Fibroblast of skin of abdomen (primary cell): ENCODE results near the gene SGSM2. TPM values are rescaled to one million over a fixed set of nuclear protein-coding genes. Genes with fewer than 3 reads are reported as not detected.
A peak's percentile ranks its signal among the peaks of the same experiment; 100 is the strongest.
"Not testable (repeated sequence)": the region's sequence is repeated elsewhere in the genome, so short reads cannot be mapped to it uniquely, and the experiment has no call there.

Experiments
- DNase-seq: peaks from one replicate; pipeline ENCODE4 v3.0.0-alpha.2; 2013
- polyA plus RNA-seq, 2 experiments: library from polyadenylated mRNA; unstranded; fragments of 120-200 nt; gene quantifications; one replicate each; pipeline ENCODE4 v1.2.1, GENCODE V29; 2013; ENCODE audit not compliant: insufficient read length in 2 of 2

The SGSM2 gene, protein sequence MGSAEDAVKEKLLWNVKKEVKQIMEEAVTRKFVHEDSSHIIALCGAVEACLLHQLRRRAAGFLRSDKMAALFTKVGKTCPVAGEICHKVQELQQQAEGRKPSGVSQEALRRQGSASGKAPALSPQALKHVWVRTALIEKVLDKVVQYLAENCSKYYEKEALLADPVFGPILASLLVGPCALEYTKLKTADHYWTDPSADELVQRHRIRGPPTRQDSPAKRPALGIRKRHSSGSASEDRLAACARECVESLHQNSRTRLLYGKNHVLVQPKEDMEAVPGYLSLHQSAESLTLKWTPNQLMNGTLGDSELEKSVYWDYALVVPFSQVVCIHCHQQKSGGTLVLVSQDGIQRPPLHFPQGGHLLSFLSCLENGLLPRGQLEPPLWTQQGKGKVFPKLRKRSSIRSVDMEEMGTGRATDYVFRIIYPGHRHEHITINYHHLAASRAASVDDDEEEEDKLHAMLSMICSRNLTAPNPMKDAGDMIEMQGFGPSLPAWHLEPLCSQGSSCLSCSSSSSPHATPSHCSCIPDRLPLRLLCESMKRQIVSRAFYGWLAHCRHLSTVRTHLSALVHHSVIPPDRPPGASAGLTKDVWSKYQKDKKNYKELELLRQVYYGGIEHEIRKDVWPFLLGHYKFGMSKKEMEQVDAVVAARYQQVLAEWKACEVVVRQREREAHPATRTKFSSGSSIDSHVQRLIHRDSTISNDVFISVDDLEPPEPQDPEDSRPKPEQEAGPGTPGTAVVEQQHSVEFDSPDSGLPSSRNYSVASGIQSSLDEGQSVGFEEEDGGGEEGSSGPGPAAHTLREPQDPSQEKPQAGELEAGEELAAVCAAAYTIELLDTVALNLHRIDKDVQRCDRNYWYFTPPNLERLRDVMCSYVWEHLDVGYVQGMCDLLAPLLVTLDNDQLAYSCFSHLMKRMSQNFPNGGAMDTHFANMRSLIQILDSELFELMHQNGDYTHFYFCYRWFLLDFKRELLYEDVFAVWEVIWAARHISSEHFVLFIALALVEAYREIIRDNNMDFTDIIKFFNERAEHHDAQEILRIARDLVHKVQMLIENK
- polyA plus RNA-seq (2013, experiment 1 of 2; ENCODE audit: insufficient read length): 41.8 TPM
- polyA plus RNA-seq (2013, experiment 2 of 2; ENCODE audit: insufficient read length): 41.6 TPM

- DNase-seq: peak; percentile 64
These were observed at the start of gene SGSM2 for GRCh38 chr17:2336852-2337543. SGSM2 (plus strand) TSS chr17:2337501; CDS start chr17:2337689, 188 bp downstream.

GRCh38 chr17:2289878-2290478, 47.3 kb upstream of the SGSM2 start:
- DNase-seq: no peak

DNA sequence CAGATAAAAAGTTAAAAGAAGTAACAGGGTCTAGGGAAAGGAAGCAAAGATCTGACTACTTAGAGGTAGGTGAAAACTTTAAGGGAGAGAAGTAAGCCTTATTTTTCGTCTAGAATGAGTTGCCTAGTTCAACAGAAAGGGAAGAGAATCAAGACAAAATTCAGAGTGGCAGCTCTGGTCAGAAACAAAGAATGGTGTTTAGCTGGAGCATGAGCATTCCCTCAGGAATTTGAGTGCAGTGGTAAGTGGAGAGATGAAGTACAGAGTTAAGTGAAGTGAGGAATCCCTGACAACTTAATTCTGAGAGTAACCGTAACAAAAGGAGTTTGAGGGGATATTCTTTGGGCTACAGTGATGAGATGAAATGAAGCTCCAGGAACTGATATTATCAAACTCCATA, 45.2 kb upstream of the SGSM2 start:
- peak; percentile 41 for DNase-seq

- no peak for DNase-seq
These were observed 41.7 kb upstream of the SGSM2 start for GRCh38 chr17:2295575-2295974.

- no peak for DNase-seq
These were observed 40.3 kb upstream of the SGSM2 start for GRCh38 chr17:2297023-2297422.

- no peak for DNase-seq
These were observed 38.2 kb upstream of the SGSM2 start for GRCh38 chr17:2299136-2299535.

- no peak for DNase-seq
These were observed 37.5 kb upstream of the SGSM2 start for GRCh38 chr17:2299756-2300155.

DNA sequence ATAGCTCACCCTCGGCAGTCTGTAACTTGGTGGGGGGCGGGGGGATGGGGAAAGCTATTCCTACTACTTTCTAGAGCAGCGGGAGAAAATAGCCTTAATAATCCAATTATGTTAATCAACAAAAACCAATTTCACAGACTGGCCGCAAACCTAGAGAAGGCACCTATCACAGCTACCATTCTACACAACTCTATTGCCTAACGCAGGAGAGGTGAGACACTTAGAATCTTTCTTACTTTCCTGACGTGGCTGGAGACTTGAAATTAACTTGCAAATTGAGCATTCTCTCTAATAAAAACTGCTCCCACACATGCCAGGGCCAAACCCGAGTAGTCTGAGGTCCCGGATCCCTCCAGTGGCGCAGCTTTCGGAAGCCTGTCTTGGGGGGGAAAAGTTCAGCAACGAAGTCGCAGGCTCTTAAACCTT, 34.5 kb upstream of the SGSM2 start:
- DNase-seq: no peak

GRCh38 chr17:2303204-2304188, 33.8 kb upstream of the SGSM2 start, which contains the start of the genes SMG6 and SRR:
SMG6 (minus strand) TSS chr17:2303785; CDS start chr17:2303720, 65 bp downstream.
SRR (plus strand) TSS chr17:2303950; CDS start chr17:2315561, 11,611 bp downstream.
- peak; percentile 90 for DNase-seq

DNA sequence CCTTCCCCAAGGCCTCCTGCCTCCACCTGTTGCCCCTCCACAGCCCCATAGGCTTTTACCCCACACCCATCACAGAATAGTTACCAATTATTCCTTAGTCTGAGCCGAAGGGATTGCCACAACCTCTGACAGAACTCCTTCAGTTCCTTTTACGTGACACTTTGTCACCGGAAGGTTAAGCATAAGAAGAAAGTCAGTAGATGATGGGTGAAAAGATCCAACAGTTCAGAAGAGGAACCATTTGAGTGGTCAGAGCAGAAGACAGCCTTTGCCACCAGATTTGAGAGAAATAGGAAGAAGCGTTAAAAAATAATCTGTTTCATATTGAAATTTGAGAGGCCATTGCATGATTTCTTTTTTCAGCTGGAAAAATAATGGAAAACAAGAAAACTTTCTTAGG, 32.4 kb upstream of the SGSM2 start:
- DNase-seq: no peak

DNA sequence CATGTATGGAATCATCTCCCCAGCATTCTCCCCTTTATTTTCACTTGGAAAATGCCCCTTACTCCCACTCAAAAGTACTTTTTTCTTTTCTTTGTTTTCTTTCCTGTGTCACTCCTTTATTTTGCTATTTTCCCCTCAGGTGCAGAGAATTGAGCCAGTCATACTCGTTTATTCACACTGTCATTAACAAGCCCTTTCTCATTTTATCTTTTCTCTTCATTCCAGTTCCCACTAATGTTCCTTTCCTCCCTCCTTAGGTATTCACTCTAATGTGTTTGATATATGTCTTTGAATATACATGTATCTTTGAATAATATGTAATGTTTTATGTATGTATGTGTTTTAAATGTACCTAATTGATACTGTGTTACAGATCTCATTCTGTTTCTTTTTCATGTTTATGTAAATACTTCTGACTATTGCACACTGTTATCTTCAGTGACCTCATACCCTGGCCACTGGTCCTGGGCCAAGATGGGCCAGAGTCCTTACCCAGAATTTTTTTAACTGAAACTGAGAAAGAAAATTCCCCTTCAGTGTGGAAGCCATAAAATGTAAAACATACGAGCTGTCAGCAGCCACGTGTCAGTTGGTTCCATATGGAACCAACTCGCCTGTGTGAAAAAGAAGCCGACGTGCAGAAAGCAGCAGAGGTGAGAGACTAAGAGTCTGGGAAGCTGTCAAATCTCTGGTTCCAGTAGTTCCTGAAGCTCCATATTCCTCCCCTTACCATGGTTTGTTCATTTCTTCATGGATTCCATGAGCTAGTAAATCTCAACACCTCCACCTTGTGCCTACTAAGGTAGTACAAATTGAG, 27.8 kb upstream of the SGSM2 start:
- DNase-seq: peak; percentile 41

GRCh38 chr17:2312736-2313135, 24.6 kb upstream of the SGSM2 start:
- DNase-seq: no peak

DNA sequence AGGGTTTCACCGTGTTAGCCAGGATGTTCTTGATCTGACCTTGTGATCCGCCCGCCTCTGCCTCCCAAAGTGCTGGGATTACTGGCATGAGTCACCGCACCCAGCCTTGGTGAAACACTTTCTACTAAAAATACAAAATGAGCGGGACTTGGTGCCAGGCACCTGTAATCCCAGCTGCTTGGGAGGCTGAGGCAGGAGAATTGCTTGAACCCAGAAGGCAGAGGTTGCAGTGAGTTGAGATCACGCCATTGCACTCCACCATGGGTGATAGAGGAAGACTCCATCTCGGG, 20.4 kb upstream of the SGSM2 start:
- not testable (repeated sequence) for DNase-seq

DNA sequence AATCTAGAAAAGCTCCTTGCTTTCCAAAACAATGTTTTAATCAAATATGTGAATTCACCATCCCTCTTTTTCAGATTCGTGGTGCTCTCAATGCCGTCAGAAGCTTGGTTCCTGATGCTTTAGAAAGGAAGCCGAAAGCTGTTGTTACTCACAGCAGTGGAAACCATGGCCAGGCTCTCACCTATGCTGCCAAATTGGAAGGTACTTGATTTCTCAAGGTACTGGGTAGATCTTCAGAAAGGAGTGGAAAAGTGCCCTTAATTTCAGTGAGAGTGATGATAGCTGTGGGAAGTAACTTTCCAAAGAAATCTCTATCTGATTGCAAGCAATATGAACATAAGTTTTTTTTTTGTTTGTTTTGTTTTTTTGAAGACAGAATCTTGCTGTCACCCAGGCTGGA, 19.5 kb upstream of the SGSM2 start:
- DNase-seq: no peak

GRCh38 chr17:2319051-2319450, 18.2 kb upstream of the SGSM2 start:
- no peak for DNase-seq

DNA sequence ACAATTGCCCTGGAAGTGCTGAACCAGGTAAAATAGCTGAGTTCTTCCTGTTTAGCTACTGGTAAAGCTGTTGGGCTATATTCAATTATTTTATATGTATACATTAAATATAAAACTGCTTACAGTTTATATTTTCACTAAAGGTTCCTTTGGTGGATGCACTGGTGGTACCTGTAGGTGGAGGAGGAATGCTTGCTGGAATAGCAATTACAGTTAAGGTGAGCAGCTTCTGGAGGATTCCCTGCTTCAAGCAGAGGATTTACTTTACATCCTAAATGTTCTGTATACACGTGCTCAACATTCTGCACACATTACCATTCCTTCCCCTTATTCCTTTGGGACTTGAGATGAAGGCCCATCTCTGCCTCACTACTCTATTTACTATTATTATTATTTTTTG, 15.9 kb upstream of the SGSM2 start:
- no peak for DNase-seq

DNA sequence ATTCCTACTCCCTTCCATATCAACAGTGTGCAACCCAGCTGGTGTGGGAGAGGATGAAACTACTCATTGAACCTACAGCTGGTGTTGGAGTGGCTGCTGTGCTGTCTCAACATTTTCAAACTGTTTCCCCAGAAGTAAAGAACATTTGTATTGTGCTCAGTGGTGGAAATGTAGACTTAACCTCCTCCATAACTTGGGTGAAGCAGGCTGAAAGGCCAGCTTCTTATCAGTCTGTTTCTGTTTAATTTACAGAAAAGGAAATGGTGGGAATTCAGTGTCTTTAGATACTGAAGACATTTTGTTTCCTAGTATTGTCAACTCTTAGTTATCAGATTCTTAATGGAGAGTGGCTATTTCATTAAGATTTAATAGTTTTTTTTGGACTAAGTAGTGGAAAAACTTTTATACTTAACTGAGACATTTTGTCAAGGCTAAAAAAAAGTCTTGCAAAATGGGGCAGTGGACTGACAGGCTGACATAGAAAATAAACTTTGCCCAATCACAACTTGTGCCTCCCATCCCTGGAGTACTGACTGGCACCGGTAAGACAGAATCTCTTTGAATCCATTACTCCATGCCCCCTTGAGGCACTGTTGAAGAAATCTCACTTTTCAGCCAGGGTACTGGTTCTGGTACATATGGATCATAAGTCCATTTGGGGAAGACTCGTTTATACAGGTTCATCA, 13.5 kb upstream of the SGSM2 start:
- no peak for DNase-seq

DNA sequence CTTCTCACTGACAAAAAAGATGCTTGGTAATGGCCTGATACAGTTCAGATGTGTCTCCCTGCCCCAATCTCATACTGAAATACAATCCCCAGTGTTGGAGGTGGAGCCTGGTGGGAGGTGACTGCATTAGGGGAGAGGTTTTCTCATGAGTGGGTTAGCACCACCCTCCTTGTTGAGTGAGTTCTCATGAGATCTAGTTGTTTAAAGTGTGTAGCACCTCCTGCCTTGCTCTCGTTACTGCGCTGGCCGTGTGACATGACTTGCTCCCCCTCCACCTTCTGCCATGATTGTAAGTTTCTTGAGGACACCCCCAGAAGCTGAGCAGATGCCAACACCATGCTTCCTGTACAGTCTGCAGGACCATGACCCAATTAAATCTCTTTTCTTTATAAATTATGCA, 6.0 kb upstream of the SGSM2 start:
- DNase-seq: no peak

DNA sequence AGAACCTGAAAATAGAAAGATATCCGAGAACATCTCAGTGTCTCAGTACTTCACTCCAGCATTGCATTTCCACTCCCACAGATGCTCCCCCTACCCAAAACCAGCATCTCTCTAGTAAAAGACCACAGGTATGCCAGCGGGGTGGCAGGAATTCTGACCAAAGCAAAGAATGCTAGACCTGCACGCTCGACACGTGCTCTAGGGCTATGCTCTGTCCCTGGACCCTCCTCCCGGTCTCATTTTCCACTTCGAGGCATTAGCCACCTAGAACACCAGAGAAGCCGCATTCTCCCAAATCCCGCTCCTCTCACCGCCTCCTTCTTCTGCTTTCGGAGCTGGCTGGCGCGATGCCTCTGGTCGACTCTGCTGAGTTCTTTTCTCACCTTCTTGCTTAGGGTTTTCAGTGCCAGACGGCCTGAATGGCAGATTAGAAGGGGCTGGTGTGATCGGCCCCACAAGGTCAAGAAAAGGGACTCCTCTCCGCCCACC, 1.5 kb upstream of the SGSM2 start:
- DNase-seq: peak; percentile 27
